H54 (cell line): ENCODE data around the gene GRIK1.
"Not testable (repeated sequence)": the region's sequence is repeated elsewhere in the genome, so short reads cannot be mapped to it uniquely, and the experiment has no call there.

ENCODE experiments used
- DNase-seq: peaks from one replicate; pipeline ENCODE4 v3.0.0; 2011; ENCODE audit warnings: low spot score, mixed read lengths; ENCODE audit not compliant: insufficient read length
- FAIRE-seq: peaks from 3 replicates; lab custom pipeline; 2011; peaks lifted over from hg19 to GRCh38; lab: Jason Lieb, UNC
- POLR2A ChIP-seq: IDR thresholded peaks from 2 replicates; pipeline ENCODE4 v1.6.1; 2011; ENCODE audit warnings: low read depth, mild to moderate bottlenecking, low read length

GRIK1 gene

DNA sequence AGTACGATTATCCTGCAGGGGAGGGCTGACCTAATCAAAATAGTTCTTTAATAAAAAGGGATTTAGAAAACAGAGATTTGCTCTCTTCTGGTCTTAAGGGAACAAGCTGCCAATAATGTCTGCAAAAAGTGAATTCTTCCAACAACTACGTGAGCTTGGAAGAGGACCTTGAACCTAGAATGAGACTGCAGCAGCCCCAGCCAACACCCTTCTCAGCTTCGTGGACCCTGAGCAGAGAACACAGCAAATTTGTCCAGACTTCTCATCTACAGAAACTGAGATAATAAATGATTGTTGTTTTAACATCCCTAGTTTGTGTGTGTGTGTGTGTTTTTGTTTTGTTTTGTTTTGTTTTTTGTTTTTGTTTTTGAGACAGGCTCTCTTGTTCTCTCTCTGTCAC, 309.4 kb downstream of the GRIK1 start:
- TF ChIP-seq POLR2A, result no peak
- no peak for DNase-seq
- no peak for FAIRE-seq

GRCh38 chr21:29627905-29628304, 311.9 kb downstream of the GRIK1 start:
- TF ChIP-seq POLR2A, result no peak
- FAIRE-seq, result no peak
- DNase-seq, result no peak

DNA sequence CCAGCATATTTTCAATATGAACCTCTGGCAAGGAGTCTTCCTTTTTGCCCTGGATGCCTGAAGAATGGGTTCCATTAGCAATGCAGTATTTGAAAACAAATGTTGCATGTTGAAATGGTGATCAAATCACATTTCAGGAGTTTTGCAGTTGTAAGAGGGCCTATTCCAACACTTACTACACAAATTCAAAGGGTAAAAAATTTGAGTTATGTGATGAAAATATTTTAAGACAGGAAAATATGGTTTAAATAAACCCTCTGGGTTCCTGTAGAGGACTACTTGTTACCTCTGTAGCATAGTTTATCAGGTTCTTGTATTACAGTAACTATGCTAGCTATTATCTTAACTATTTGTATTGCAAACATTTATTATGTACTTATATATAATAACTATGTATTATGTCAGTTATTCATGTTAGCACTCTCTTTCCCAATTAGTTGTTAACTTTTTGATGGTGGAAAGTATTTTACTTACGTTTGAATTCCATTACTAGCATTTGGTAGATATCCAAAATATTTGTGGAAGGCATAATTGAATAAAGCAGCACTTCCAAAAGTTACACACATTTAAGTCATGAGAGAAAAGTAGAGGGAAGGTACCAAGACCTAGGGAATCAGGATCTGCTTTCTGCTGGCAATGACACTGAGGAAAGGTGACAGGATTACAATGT, 312.9 kb downstream of the GRIK1 start:
- TF ChIP-seq POLR2A, result no peak
- FAIRE-seq, result no peak
- DNase-seq, result no peak

- DNase-seq, result no peak
- FAIRE-seq, result no peak
Measured at GRCh38 chr21:29625990-29626389, 313.8 kb downstream of the GRIK1 start.

DNA sequence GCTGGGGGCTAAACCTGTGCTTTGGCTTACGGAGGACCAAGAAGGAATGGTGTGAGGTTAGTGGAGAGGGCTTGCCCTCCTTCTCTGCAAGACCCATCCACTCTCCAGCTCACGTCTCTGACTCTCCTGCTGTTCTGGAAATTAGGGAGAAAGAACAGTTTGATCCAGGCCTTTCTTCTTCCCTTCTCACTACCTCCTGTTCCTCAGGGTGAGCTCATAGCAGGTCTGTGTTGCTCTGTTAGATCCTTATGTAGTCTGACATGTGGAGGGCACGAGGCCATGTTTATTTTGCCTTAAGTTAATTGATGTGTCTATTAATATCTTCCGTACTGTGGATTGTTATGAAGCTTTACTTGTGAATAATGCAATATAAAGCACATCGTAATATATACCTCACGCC, 315.0 kb downstream of the GRIK1 start:
- DNase-seq, result no peak
- FAIRE-seq, result no peak
- TF ChIP-seq POLR2A, result no peak

More at GRCh38 chr21:29625990-29626389, 313.8 kb downstream of the GRIK1 start:
- TF ChIP-seq POLR2A, result no peak

DNA sequence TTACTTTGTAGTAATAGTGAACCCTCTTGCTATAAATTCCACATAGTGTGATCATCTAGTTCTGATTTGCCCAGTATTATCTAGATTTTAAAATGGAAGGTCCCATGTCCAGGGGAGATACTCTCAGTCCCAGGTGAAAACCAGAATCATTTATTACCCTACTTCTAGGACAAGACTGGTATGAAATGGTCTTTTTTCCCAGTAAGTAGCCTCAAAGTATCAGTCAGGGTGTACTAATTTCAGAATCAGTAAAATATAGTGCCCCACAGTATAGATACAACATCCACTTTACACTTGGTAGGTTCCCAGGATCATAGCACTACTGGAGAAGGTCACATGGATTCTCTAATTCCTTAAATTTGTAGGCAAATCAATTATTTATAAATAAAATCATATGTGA, 318.3 kb downstream of the GRIK1 start:
- FAIRE-seq (no peak), DNase-seq (no peak)
- TF ChIP-seq POLR2A, result no peak

GRCh38 chr21:29616209-29616751, 323.5 kb downstream of the GRIK1 start:
- FAIRE-seq (no peak), DNase-seq (no peak)
- TF ChIP-seq POLR2A, result no peak

DNA sequence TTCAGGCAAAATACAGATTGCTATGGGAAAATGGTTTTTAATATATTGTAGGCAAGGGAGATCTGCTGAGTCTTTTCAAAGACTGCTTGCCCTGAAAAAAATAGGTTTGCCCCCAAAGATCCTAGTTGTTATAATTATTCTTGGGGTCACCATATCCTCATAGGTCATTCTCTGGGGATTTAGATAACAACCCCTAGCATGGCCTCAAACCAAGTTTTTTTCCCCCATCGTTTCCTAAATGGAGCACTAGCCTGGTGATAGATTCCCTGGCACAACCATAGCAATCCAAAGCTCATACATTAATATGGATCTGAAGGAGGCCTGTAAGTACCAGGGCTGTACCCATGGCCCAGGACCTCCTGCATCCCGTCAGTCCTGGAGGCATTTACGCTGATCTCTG, 325.9 kb downstream of the GRIK1 start:
- FAIRE-seq (no peak), DNase-seq (no peak)
- TF ChIP-seq POLR2A, result no peak

DNA sequence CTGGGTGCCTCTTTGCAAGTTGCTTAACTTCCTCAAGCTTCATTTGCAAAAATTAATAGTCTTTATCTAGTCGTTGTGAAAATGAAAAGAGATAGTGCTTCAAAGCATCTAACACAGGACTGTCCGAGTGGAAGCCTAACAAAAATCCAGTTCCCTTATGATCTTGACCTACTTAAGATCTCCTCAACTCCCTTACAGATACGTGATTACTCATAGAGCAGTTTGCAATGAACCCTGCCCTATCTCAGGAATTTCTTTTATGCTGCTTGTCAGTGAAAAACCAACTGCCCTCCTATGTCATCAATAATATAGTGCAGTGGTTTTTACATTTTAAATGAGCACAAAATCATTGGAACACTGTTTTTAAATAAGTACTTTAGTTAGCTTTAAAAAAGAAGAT, 326.8 kb downstream of the GRIK1 start:
- TF ChIP-seq POLR2A, result no peak
- DNase-seq, result no peak
- FAIRE-seq, result no peak

- DNase-seq (no peak), FAIRE-seq (no peak)
- TF ChIP-seq POLR2A, result no peak
Measured at GRCh38 chr21:29610779-29611360, 328.9 kb downstream of the GRIK1 start.

DNA sequence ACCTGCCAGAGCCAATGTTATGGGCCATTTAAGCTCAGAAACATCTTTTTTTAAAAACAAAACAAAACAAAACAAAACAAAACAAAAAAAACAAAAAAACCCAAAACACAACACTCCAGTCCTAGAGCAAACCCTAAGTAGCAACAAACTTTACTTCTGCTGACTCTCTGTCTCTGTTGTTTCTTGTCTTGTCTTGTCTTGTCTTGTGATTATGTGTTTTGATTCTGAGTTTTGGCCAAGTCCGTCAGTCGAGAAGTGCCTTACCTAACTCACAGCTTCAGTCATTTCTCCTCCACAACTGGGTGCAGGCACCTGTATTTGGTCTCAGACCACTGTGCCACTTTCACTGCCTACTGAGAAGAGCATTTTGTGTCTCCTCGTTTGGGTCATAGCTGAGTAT, 333.2 kb downstream of the GRIK1 start:
- no peak for DNase-seq
- FAIRE-seq, result no peak
- TF ChIP-seq POLR2A, result no peak

DNA sequence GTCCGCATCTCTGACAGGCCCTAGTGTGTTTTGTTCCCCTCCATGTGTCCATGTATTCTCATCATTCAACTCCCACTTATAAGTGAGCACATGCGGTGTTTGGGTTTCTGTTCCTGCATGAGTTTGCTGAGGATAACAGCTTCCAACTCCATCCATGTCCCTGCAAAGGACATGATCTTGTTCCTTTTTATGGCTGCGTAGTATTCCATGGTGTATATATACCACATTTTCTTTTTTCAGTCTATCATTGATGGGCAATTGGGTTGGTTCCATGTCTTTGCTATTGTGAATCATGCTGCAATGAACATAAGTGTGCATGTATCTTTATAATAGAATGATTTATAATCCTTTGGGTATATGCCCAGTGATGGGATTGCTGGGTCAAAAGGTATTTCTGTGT, 334.6 kb downstream of the GRIK1 start:
- DNase-seq, FAIRE-seq: not testable (repeated sequence)

DNA sequence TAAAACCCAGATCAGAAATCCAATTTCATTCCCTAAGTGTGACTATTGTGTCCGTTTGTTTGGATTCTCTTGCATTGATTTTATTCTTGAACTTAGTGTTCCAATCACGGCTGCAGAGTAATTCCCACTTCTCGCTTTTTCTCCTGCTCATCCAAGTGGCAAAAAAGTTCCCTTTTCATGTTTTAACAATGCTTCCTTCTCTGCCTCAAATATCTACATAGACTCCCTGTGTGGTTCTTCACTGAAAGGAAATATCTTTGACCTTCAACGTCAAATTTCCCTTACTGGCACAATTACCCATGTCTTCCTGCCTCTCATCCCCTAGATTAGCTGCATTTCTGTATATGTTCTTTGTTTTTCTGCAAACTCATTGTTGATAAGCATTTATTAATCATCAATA, 335.7 kb downstream of the GRIK1 start:
- FAIRE-seq (no peak), DNase-seq (no peak)
- TF ChIP-seq POLR2A, result no peak

- DNase-seq (no peak), FAIRE-seq (no peak)
- no peak for TF ChIP-seq POLR2A
Measured at GRCh38 chr21:29601047-29601446, 338.7 kb downstream of the GRIK1 start.

DNA sequence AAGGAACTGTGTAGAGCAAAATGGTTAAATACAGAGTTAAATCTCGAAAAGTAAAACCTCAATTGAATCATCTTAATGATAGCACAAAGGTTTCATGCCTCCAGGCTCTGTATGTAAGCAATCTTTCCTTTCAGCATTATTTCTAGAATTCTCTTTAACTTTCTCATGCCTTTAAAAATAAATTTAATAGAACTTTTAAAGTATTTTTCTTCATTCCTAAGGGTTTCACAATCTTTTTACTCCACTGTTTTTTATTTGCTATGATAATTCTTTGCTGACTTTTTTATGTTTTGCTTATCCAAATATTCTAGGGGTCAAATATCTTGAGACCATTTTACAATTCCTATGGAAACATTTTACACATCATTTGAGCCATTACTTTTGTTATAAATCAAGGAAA, 353.1 kb downstream of the GRIK1 start:
- DNase-seq, result no peak
- TF ChIP-seq POLR2A, result no peak
- FAIRE-seq, result no peak

GRCh38 chr21:29585462-29585861, 354.3 kb downstream of the GRIK1 start:
- FAIRE-seq, result no peak
- no peak for TF ChIP-seq POLR2A
- DNase-seq, result no peak
